Measurements from ENCODE around the gene CYP46A1.
"Not testable (repeated sequence)": the region's sequence is repeated elsewhere in the genome, so short reads cannot be mapped to it uniquely, and the experiment has no call there.

CYP46A1 gene

GRCh38 chr14:99656171-99656570 lies 27.9 kb upstream of the CYP46A1 start:
- DNase-seq, result no peak

GRCh38 chr14:99657645-99658155 lies 26.4 kb upstream of the CYP46A1 start:
- no peak for DNase-seq

- no peak for DNase-seq
Measured at GRCh38 chr14:99658218-99658845, 25.8 kb upstream of the CYP46A1 start.

GRCh38 chr14:99659333-99659741 lies 24.8 kb upstream of the CYP46A1 start:
- no peak for DNase-seq

- no peak for DNase-seq
Measured at GRCh38 chr14:99660006-99660566, 24.0 kb upstream of the CYP46A1 start.

- DNase-seq, result no peak
Measured at GRCh38 chr14:99660794-99661193, 23.3 kb upstream of the CYP46A1 start.

GRCh38 chr14:99661206-99661605 lies 22.9 kb upstream of the CYP46A1 start:
- not testable (repeated sequence) for DNase-seq

GRCh38 chr14:99662846-99663245 lies 21.3 kb upstream of the CYP46A1 start:
- DNase-seq, result no peak

- DNase-seq, result no peak
Measured at GRCh38 chr14:99663386-99664057, 20.6 kb upstream of the CYP46A1 start.

GRCh38 chr14:99664058-99664936 lies 19.8 kb upstream of the CYP46A1 start:
- DNase-seq, result peak in 34 of 58 donors; percentile 28 to 90 (median 58)

- no peak for DNase-seq
Measured at GRCh38 chr14:99664937-99665273, 19.2 kb upstream of the CYP46A1 start.

- no peak for DNase-seq
Measured at GRCh38 chr14:99666533-99666932, 17.6 kb upstream of the CYP46A1 start.

GRCh38 chr14:99667045-99667444 lies 17.1 kb upstream of the CYP46A1 start:
- no peak for DNase-seq

GRCh38 chr14:99667821-99668220 lies 16.3 kb upstream of the CYP46A1 start:
- no peak for DNase-seq

GRCh38 chr14:99668307-99669295 lies 15.5 kb upstream of the CYP46A1 start:
- no peak for DNase-seq

- DNase-seq, result no peak
Measured at GRCh38 chr14:99670361-99671234, 13.5 kb upstream of the CYP46A1 start.

- DNase-seq, result peak in 51 of 58 donors; percentile 11 to 92 (median 67)
Measured at GRCh38 chr14:99671235-99672224, 12.6 kb upstream of the CYP46A1 start.

Data from anterior cingulate cortex (tissue), 58 donors.